ENCODE measurements around the gene PREX1.

The PREX1 gene

DNA sequence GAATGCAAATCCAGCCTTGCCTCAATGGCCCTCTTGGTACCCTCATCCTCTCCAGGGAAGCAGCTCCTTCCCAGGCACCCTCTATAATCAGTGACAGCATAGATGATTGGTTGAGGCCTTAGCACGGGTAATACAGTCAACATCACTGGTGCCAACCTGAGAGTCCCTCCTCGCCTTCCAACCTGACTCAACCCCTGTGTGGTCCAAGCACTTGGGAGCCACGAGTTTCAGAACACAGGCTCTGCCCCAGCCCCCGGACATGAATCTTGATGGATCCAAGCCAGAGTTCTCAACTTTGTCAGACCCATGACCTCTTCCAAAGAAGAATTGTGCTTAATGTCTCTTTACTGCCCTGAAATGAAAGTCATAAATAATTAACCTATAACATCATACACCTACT is 213.9 kb downstream of the PREX1 start:
- no peak for DNase-seq (ENCODE audit: low spot score)
- TF ChIP-seq, protein P1, sequence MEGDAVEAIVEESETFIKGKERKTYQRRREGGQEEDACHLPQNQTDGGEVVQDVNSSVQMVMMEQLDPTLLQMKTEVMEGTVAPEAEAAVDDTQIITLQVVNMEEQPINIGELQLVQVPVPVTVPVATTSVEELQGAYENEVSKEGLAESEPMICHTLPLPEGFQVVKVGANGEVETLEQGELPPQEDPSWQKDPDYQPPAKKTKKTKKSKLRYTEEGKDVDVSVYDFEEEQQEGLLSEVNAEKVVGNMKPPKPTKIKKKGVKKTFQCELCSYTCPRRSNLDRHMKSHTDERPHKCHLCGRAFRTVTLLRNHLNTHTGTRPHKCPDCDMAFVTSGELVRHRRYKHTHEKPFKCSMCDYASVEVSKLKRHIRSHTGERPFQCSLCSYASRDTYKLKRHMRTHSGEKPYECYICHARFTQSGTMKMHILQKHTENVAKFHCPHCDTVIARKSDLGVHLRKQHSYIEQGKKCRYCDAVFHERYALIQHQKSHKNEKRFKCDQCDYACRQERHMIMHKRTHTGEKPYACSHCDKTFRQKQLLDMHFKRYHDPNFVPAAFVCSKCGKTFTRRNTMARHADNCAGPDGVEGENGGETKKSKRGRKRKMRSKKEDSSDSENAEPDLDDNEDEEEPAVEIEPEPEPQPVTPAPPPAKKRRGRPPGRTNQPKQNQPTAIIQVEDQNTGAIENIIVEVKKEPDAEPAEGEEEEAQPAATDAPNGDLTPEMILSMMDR (IDR thresholded peaks at IDR 0.05; ENCODE audit: extremely low read depth, missing control alignments): no peak

DNA sequence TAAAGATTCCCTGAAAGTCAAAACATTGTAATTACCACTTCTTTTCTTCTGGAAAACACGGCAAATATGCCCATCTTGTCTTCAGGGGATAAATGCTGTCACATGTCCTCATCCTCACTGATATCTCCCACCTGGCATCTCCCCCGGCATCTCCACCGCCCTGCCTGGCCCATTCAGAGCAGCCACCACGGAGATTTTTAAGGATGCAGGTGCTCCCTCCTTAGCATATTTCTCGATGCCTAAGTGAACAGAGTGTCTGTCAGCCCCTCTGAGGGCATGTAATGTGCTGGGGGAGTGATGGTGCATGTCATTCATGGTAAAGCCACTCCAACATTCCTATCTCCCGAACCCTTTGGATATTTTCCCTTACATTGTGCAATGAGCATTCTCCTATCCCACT is 215.5 kb downstream of the PREX1 start:
- no peak for DNase-seq (ENCODE audit: low spot score)
- TF ChIP-seq, protein P1 (IDR thresholded peaks at IDR 0.05; ENCODE audit: extremely low read depth, missing control alignments): no peak

DNA sequence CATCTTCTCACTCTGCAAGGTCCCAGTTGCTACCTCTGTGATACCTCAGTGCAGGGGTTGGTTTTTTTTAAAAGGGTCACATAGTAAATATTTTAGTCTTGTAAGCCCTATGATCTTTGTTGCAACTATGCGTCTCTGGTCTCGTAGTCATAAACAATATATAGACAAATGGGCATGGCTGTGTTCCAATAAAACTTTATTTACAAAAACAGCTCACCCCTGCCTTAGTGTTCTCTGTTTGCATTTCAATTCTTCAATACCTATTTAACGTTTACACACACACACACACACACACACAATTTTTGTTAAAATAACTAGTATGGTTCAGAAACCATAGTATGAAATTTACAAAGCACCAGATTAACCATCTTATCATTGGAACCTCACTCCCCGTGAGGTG is 216.8 kb downstream of the PREX1 start:
- TF ChIP-seq, protein P1 (IDR thresholded peaks at IDR 0.05; ENCODE audit: extremely low read depth, missing control alignments): no peak

DNA sequence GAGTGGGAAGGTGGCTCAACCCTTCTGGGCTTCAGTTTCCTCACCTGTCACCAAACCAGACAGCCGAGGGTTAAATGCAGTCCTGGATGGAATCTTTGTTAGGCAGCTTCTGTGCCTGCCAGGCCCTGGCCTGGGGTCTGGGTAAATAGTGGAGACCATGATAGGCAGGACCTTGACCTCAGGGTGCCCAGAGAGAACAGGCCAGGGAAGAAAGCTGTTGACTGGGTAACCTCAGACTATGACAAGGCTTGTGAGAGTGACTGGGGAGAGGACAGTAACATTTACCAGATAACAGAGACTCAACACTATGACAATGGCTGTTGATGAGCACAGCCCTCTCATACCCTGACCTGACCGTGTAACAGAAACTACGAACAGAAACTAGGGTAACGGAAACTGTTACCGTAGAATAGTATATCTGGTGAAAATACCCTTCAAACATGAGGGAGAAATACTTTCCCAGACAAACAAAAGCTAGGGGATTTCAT is 218.3 kb downstream of the PREX1 start:
- peak; percentile 81 for DNase-seq (ENCODE audit: low spot score)
- TF ChIP-seq, protein P1 (IDR thresholded peaks at IDR 0.05; ENCODE audit: extremely low read depth, missing control alignments): no peak

More for the DNA sequence above, 216.8 kb downstream of the PREX1 start:
- DNase-seq (ENCODE audit: low spot score): no peak

DNA sequence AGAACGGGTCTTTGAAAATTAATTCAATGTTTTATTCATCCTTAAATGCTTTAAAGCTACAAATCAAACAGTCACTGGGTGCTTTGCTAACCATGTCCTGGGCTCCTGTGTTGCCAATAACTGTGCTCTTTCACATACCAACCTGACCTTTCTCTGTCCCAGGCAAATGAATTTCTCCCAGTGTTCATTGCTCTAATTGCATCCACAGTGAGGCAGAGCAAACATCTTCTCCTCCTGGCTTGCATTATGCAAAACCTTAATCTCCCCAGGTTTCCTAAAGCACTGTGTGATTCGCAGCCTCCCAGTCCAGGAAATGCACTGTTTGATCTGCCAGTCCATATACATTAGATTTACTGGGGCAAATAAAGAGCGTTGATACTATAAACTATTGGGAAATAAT is 219.0 kb downstream of the PREX1 start:
- no peak for DNase-seq (ENCODE audit: low spot score)
- TF ChIP-seq, protein P1 (IDR thresholded peaks at IDR 0.05; ENCODE audit: extremely low read depth, missing control alignments): no peak

DNA sequence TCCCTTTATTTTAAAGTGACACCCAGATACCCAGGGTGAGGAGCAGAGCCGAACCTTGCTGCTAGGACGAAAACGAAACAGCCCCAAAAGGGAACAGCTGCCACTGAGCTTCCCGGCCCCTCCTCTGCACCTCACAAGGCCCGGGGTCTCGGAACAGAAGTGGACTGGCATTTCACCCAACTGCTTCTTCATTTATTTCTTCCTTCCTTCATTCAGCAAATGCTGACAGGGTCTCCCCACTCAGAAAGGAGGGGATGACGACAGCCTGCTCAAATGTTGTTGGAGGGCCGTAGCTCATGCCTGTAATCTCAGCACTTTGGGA is 220.3 kb downstream of the PREX1 start:
- no peak for DNase-seq (ENCODE audit: low spot score)
- TF ChIP-seq, protein P1 (IDR thresholded peaks at IDR 0.05; ENCODE audit: extremely low read depth, missing control alignments): no peak

DNA sequence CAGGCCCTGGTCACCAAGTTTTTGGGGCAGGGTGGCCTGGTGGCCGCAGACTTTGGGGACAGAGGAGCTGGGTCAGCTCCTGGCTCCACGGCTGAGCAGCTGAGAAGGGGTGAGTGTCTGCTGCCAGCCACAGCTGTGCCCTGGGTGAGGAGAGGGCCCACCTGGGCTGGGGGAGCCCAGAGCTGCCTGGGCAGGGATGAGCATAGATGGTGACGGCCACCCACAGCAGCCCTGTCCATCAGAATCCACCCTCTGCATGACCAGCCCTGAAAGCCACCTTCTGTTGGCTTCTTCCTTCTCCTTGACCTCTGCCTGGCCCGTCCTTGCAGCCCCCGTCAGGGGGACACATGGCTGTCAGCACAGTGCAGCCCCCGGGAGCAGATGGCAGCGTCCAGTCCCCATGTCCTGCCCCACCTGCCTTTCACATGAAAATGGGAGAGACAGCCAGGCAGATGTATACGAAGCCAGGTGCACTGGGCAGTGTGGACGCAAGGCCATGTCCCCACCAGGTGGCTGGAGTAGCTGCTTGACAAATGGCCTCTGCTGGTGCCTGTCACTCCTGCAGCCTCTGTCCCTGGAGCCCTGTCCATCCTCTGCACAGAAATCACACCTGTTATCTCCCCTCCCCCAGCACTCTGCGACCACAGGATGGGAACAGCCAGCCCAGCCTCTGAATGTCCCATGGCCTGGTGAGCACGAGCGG is 220.8 kb downstream of the PREX1 start:
- no peak for DNase-seq (ENCODE audit: low spot score)
- TF ChIP-seq, protein P1 (IDR thresholded peaks at IDR 0.05; ENCODE audit: extremely low read depth, missing control alignments): no peak

Measured in GM20000 (cell line).